Upper lobe of left lung (tissue), 6 donors: ENCODE measurements around the gene IL6R. TPM values are rescaled to one million over a fixed set of nuclear protein-coding genes. Genes with fewer than 3 reads are reported as not detected.

Experiments
- ATAC-seq, 2 donors: fragments of 200-7000 bp; cut with Tn5 transposase; one replicate each; pipeline ENCODE4 v1.9.1; 2022; ENCODE audit warnings: mild to moderate bottlenecking in 2 of 2, moderate library complexity in 2 of 2; ENCODE audit not compliant: low FRiP score in 2 of 2
- DNase-seq, 2 donors: peaks; one replicate each; pipeline ENCODE4 v3.0.0-alpha.2; 2019 to 2020
- H3K27ac ChIP-seq, 4 donors: fragments of 200-600 bp; sonication (generic); one replicate each; pipeline ENCODE4 v1.5.1; 2016 to 2019
- H3K27me3 ChIP-seq, 4 donors: fragments of 200-600 bp; sonication (generic); one replicate each; pipeline ENCODE4 v1.5.1; 2017 to 2019
- H3K36me3 ChIP-seq, 4 donors: fragments of 200-600 bp; sonication (generic); one replicate each; pipeline ENCODE4 v1.5.1; 2016 to 2019
- H3K4me1 ChIP-seq, 4 donors: fragments of 200-600 bp; sonication (generic); one replicate each; pipeline ENCODE4 v1.5.1; 2018 to 2019
- H3K4me3 ChIP-seq, 4 donors: fragments of 200-600 bp; sonication (generic); one replicate each; pipeline ENCODE4 v1.5.1; 2017 to 2019; ENCODE audit warnings: mild to moderate bottlenecking in 2 of 4, moderate library complexity in 1 of 4
- H3K9me3 ChIP-seq, 4 donors: fragments of 200-600 bp; sonication (generic); one replicate each; pipeline ENCODE4 v1.5.1; 2018 to 2019
- CTCF ChIP-seq, 6 experiments: fragments of 450-650 bp in 4 of 6; fragments of 200-600 bp in 2 of 6; sonication (generic) in 2 of 6; IDR thresholded peaks; one replicate each; pipeline ENCODE4 v1.5.1; 2016 to 2019; ENCODE audit warnings: antibody characterized with exemption in 6 of 6
- EP300 ChIP-seq, 4 donors: sonication (generic); formaldehyde crosslinking; IDR thresholded peaks; one replicate each; pipeline ENCODE4 v1.5.1; 2017; ENCODE audit warnings: antibody characterized with exemption in 4 of 4, control low read depth in 2 of 4
- POLR2A ChIP-seq, 4 donors: fragments of 450-650 bp; IDR thresholded peaks; one replicate each; pipeline ENCODE4 v1.5.1; 2016 to 2017; ENCODE audit warnings: antibody characterized with exemption in 4 of 4, mild to moderate bottlenecking in 2 of 4
- POLR2AphosphoS5 ChIP-seq, 2 donors: sonication (generic); formaldehyde crosslinking; IDR thresholded peaks; one replicate each; pipeline ENCODE4 v1.5.1; 2017; ENCODE audit warnings: antibody characterized with exemption in 2 of 2
- WGBS, 2 donors: methylation state at CpG; one replicate each; pipeline ENCODE4 v1.1.5; 2017 to 2018; 5-methylcytosine and 5-hydroxymethylcytosine counted together
- total RNA-seq, 6 donors: library from RNA; depleted of rRNA in 4 of 6; stranded (reverse); fragments of >200 nt in 4 of 6; gene quantifications; one replicate each; pipeline versions ENCODE4 v1.1.0 to v1.2.1, GENCODE V29; 2016 to 2021
- donor health status: DM: no; HTN: no; CAD: no; lungs with moderate emphysema.
- donor health status: DM: no; HTN: yes; CAD: no; lungs with severe emphysema.

The IL6R gene
- total RNA-seq, 6 donors from 2014 or later, result 59.6 to 126 (median 97.5) TPM

- DNase-seq, result peak in 1 of 2 donors; percentile 60
- peak; percentile 87 to 94 for ATAC-seq
- H3K4me1 ChIP-seq, result peaks cover 28 to 55% (median 33%) of the 10 kb centered on the region in 4 donors
- H3K36me3 ChIP-seq, result peaks cover 0 to 12% (median 0%) of the 10 kb centered on the region in 4 donors
- H3K9me3 ChIP-seq, result no peaks in the 10 kb centered on the region
- H3K4me3 ChIP-seq, result no peak overlapping the region
- TF ChIP-seq EP300 (IDR thresholded peaks at IDR 0.05) (no peak), CTCF (IDR thresholded peaks at IDR 0.05) (peak; percentile 89 to 95 (median 93))
- no peaks in the 10 kb centered on the region for H3K27me3 ChIP-seq
- peak overlapping the region in 3 of 4 donors; percentile 8 to 59 (median 57) for H3K27ac ChIP-seq
- WGBS, 2 donors, result 34 to 40% methylated on average over 9 of the region's 9 CpGs
Measured at GRCh38 chr1:154479764-154480421, 74.8 kb downstream of the IL6R start.

- H3K4me1 ChIP-seq, result peaks cover 36 to 55% (median 40%) of the 10 kb centered on the region in 4 donors
- 58 to 59% methylated on average over 1 of the region's 1 CpG for WGBS, 2 donors
- DNase-seq (no peak), ATAC-seq (no peak)
- TF ChIP-seq POLR2A (IDR thresholded peaks at IDR 0.05) (no peak), CTCF (IDR thresholded peaks at IDR 0.05) (no peak), EP300 (IDR thresholded peaks at IDR 0.05) (no peak)
- H3K36me3 ChIP-seq, result peaks cover 0 to 18% (median 0%) of the 10 kb centered on the region in 4 donors
- H3K4me3 ChIP-seq, result no peak overlapping the region
- H3K9me3 ChIP-seq, result no peaks in the 10 kb centered on the region
- H3K27ac ChIP-seq, result peak overlapping the region in 2 of 4 donors; percentile 57 to 59
- H3K27me3 ChIP-seq, result no peaks in the 10 kb centered on the region
Measured at GRCh38 chr1:154481053-154481452, 75.9 kb downstream of the IL6R start.

- 54 to 61% methylated on average over 14 of the region's 14 CpGs for WGBS, 2 donors
- DNase-seq, result peak in 1 of 2 donors; percentile 76
- Histone ChIP-seq H3K36me3 (peaks cover 0 to 38% (median 5%) of the 10 kb centered on the region in 4 donors), H3K4me3 (no peak overlapping the region), H3K27me3 (no peaks in the 10 kb centered on the region), H3K27ac (peak overlapping the region; percentile 64 to 84 (median 75)), H3K4me1 (peaks cover 48 to 59% (median 56%) of the 10 kb centered on the region in 4 donors), H3K9me3 (no peaks in the 10 kb centered on the region)
- TF ChIP-seq POLR2AphosphoS5 (IDR thresholded peaks at IDR 0.05) (peak; percentile 49 to 68), EP300 (IDR thresholded peaks at IDR 0.05) (peak in 2 of 4 donors; percentile 82 to 95), POLR2A (IDR thresholded peaks at IDR 0.05) (no peak), CTCF (IDR thresholded peaks at IDR 0.05) (peak in 2 of 6 experiments; percentile 23 to 24)
- peak; percentile 48 to 89 for ATAC-seq
Measured at GRCh38 chr1:154483941-154484803, 79.0 kb downstream of the IL6R start.

DNA sequence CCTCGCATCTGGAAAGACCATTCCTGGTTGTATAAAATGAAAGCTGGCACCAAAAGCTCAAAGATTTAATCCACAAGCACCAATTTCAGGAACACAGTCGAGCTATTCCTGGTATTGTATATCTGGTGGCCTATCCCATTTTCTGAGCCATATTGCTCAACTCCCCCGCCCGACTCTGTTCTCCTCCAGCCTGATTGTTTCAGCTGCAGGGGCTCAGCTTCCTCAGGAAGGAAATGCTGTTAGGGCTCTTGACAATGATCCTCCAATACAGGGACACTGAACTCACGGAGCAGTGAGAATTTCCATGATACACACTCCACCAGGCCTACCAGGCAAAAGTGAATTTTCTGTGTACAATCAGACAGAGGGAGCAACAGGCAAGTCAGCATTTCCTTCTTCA is 80.0 kb downstream of the IL6R start:
- peak in 1 of 2 donors; percentile 69 for DNase-seq

More for the DNA sequence above, 80.0 kb downstream of the IL6R start:
- WGBS, 2 donors, result 21 to 38% methylated on average over 4 to 5 of the region's 5 CpGs
- peak; percentile 47 to 70 for ATAC-seq
- TF ChIP-seq POLR2AphosphoS5 (IDR thresholded peaks at IDR 0.05), result peak; percentile 84 to 91
- TF ChIP-seq EP300 (IDR thresholded peaks at IDR 0.05), result peak in 3 of 4 donors; percentile 64 to 78 (median 74)
- TF ChIP-seq POLR2A (IDR thresholded peaks at IDR 0.05), result no peak
- peaks cover 0 to 38% (median 5%) of the 10 kb centered on the region in 4 donors for H3K36me3 ChIP-seq
- peaks cover 57 to 62% (median 59%) of the 10 kb centered on the region in 4 donors for H3K4me1 ChIP-seq
- no peaks in the 10 kb centered on the region for H3K9me3 ChIP-seq
- peak overlapping the region; percentile 65 to 84 (median 75) for H3K27ac ChIP-seq
- H3K4me3 ChIP-seq, result no peak overlapping the region
- H3K27me3 ChIP-seq, result no peaks in the 10 kb centered on the region
